VCaP (cell line): ENCODE results near the gene PON1.

ENCODE experiments used
- H3K27ac ChIP-seq: fragments of 450-650 bp; 2 replicates; pipeline ENCODE4 v1.5.1; 2017
- TF ChIP-seq, protein P1 (sequence below): fragments of 450-650 bp; conservative IDR thresholded peaks from 2 replicates; pipeline ENCODE4 v1.5.1; 2017; ENCODE audit warnings: mild to moderate bottlenecking, moderate library complexity

PON1 gene

DNA sequence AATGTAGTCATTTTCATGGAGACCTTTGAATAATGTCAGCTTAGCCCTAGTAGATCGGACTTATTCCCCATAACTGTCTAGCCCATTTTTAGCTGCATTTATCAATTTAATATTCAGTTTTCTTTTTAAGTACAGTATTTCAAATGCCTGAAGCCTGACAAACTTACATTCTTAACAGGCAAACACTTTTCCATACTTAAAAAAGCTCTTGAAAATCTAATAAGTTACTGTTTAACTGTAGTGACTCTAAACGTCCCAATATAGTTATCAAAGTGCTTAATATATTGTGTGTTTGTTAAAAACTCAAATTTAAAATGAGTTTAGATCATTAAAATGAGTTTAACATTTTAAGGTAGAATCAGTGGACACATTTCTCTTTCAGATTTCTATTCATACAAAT is 44.9 kb downstream of the PON1 start:
- TF ChIP-seq, protein P1, sequence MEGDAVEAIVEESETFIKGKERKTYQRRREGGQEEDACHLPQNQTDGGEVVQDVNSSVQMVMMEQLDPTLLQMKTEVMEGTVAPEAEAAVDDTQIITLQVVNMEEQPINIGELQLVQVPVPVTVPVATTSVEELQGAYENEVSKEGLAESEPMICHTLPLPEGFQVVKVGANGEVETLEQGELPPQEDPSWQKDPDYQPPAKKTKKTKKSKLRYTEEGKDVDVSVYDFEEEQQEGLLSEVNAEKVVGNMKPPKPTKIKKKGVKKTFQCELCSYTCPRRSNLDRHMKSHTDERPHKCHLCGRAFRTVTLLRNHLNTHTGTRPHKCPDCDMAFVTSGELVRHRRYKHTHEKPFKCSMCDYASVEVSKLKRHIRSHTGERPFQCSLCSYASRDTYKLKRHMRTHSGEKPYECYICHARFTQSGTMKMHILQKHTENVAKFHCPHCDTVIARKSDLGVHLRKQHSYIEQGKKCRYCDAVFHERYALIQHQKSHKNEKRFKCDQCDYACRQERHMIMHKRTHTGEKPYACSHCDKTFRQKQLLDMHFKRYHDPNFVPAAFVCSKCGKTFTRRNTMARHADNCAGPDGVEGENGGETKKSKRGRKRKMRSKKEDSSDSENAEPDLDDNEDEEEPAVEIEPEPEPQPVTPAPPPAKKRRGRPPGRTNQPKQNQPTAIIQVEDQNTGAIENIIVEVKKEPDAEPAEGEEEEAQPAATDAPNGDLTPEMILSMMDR: no peak
- no peak overlapping the region for H3K27ac ChIP-seq

DNA sequence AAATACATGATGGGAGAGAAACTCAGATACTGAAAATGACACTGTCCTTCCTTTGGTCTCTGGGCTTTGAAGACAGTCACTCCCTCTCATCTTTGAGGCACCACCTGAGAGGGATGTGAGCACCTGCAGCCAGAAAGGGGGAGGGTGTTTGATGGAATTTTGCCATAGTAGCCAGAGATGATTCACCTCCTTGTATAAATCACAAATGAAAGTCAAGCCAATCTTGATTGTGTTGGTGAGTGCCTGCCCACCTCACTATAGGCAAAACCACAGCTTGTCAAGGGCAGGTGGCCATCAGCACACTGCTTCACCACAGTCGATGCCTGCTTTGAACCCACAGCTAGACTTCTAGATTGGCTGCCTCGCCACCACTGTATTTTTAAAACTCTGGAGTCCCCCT is 48.2 kb downstream of the PON1 start:
- TF ChIP-seq, protein P1: no peak
- no peak overlapping the region for H3K27ac ChIP-seq

DNA sequence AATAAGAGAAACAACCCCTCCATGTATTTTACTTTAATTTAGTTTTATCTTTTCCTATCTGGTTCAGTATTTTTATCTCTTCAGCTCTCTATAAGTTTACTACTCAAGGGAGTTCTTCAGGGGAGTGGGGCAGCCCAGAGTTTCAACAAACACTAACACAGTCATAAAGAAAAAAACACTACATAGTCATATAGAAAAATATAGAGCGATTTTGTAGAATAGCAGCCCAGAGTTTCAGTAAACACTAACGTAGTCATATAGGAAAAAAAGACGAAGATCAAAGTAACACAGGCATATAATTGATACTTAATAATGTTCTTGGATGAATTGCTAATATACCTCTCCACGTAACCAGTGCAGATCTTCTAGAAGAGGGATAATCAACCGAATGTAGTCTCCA is 54.7 kb downstream of the PON1 start:
- no peak overlapping the region for H3K27ac ChIP-seq
- TF ChIP-seq, protein P1: no peak

DNA sequence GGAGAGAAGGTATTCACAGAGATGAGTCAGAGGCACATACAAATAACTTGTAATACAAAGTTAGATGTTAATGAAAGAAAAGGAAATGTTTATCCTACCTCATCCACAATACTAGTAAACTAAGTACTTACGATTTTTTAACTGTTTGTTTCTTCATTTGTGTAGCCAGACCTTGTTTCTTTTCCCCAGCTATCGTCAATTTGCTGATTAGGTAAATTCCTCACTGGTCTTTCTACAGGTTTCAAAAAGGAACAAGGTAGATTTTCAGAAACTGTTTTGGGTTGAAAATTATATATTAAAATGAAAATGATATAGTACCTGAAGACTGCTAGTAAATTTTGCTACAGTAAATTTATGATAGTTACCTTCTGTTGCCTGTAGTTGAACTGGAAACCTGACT is 56.6 kb downstream of the PON1 start:
- no peak overlapping the region for H3K27ac ChIP-seq
- TF ChIP-seq, protein P1: no peak

DNA sequence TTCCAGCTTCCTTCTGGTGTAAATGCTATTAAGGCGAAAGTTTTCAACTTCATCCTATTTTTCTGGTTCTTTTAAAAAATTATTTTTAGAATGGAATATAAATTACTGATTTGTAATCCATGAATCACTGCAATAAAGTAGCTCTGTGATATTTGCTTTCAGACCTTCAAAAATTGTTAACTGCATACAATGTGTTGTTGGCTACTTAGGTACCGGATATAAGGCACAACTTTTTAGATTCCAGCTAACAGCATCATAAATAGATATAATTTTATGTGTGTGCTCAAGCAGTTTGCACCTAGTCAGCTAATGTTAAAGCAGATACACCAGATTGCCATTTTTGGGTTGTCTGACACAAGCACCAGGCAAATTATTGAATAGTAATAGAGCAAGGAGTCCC is 58.7 kb downstream of the PON1 start:
- H3K27ac ChIP-seq: no peak overlapping the region
- TF ChIP-seq, protein P1: no peak

- TF ChIP-seq, protein P1: no peak
- H3K27ac ChIP-seq: no peak overlapping the region
These were observed 59.9 kb downstream of the PON1 start for GRCh38 chr7:95264363-95264891.

DNA sequence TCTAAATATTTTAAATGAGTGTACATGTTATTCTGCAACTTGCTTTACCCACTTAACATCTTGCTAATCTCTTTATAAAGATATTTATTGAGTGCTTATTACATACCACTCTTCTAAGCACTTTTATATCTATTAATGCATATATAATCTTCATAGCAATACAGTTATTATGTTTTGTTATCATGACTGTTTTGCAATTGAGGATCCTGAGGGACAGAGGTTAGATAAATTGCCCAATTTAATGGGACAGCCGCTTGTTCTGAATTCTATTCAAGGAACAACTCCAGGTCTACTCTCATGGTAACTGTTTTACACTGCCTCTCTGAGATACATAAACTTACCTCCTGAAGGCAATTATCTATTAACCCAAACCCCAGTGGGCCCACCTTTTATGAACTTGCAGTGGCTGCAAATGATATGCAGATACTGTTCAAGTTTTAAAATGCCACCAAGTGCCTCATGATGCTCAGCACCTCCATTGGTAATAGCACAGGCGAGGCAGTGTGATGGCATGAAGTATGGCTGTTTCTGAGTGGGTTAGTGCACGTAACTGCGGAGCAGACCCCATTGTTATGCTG is 60.5 kb downstream of the PON1 start:
- TF ChIP-seq, protein P1: no peak
- no peak overlapping the region for H3K27ac ChIP-seq
